SH-SY5Y (cell line): ENCODE results near the gene RMP24.

ENCODE experiments used
- GATA2 ChIP-seq: IDR thresholded peaks from 2 replicates; pipeline ENCODE4 v1.6.1; 2011; ENCODE audit warnings: mild to moderate bottlenecking, low read depth, low read length
- GATA3 ChIP-seq: IDR thresholded peaks from 2 replicates; pipeline ENCODE4 v1.6.1; 2011; ENCODE audit warnings: low read depth, mild to moderate bottlenecking, low read length, moderate library complexity

DNA sequence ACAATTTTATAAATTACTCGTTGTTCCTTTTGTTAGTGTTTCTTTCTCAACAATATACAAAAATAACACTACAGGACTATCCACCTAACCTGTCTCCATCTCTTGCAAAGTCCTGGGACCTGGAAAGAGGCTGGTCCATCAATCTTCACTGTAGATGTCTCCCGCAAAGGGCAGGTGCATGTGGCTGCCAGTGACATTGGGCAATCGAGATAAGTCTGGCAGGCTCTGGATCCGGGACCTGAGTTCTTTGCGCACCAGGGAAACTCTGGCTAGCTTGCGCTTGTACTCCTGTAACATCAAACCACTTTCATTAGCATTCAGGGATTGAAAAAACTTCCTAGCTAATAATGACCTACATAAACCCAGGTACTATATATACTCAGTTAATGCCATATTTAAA lies 20.5 kb downstream of the RMP24 start:
- no peak for TF ChIP-seq GATA3
- no peak for TF ChIP-seq GATA2
